GM21526 (cell line): ENCODE data around the gene YPEL3.

Source experiments
- ATAC-seq: cut with Tn5 transposase; IDR thresholded peaks from one replicate; pipeline ENCODE4 v1.9.1; 2021; ENCODE audit warnings: moderate library complexity; ENCODE audit not compliant: unreplicated experiment, low FRiP score

The YPEL3 gene

DNA sequence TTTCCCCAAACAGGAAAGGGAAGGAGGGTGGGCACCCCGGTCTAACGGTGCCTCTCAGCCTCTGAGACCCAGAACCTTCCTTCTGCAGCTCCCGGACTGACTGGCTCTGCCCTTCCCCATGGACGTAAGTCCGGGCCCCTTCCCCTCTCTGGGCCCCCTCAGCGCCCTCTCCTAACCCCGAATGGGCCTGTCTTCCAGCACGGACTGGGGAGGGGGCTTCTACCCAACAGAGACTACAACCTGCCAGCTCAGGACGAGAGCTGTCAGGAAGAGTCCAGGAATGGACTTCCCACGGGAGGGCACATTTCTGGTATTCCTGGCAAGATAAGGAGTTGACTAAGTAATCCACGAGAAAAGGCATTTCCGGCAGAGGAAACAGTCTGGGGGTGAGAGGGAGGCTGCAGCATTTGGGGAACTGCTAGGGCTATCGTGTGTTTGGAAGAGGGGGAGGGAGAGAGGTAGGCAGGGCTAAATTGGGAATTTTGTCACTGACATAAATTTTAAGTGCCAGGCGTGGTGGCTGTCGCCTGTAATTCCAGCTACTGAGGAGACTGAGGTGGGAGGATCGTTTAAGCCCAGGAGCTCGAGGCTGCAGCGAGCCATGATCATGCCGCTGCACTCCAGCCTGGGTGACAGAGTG, 42.5 kb downstream of the YPEL3 start:
- no peak for ATAC-seq

DNA sequence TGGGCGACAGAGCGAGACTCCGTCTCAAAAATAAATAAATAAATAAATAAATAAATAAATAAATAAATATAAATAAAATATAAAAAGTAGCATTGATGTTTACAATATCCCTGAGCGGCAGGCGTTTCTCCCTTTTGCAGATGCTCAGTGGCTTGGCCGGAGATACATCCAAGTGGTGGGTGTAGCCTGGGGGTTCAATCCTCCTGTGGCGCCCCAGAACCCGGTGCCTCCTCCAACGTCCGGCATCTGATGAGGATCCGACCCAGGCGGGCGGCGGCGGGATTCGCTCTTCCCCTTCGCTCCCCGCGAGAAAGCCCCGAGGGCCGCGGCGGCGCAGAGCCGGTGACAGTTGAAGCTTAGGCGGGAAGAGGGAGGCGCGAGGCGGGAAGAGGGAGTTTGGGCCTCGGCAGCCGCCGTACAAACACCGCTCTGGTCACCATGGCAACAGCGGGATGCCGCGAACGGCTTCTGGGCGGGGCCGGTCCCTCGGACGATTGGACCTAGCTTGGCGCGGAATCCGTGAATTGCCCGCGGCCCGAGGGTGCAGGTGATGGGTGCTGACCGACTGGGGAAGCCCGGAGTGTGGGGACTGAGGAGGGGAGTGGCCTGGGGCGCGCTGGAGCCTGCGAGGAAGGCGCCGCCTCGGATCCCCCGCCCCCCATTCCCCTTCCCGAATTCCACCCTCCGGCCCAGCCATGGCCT, 43.2 kb downstream of the YPEL3 start:
- no peak for ATAC-seq

DNA sequence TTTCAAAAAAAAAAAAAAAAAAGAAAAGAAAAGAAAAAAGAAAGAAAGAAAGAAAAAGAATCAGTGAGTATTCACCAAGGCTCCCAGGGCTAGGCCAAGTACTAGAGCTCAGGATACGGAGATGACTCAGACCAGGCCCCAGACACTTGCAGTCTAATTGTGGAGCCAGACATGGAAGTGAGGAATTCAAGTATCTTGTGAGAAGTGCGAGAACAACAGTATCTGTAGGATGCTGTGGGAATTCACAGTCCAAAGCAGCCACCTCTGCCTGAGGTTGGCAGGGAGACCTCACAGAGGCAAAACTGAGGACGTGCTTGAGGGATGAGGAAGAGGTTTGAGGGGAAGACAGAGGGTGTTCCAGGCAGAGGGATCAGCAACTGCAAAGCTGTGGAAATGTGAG, 44.5 kb downstream of the YPEL3 start:
- ATAC-seq = no peak

GRCh38 chr16:30049871-30050270, 46.1 kb downstream of the YPEL3 start:
- no peak for ATAC-seq

DNA sequence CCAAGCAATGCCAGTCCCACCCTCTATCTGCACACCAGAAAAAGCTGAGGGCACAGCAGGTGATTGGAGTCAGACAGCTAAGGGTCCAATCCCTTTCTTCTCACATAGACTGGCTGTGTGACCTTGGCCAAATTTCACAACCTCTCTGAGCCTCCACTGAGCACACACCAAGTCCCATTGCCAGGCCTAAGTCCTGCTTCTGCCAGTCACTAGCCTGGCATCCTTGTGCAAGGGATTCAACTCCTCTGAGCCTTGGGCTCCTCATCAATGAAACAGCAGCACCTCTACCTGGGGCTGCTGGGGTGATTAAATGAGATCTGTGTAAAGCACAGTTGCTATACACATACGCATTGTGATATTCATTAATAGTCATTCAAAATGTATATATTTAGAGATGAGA, 49.4 kb downstream of the YPEL3 start:
- ATAC-seq = no peak

DNA sequence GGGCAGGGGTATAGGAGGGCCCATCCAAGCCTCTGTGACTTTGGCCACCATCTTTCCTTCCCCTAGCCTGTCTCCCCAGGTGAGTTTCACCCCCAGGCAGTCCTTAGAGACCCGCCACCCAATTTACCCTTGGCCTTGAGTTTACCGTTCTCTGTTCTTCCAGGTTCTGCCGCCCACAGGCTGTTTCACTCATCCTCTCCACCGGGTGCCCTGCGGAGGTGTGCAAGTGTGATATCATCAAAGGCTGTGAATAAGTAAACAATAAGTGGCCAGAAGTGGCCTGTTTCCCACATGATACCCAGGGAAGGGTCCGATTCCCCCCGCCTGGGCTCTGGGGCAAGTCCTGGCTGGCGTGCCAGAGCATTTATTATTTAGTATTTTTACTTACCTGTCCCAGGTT, 49.8 kb downstream of the YPEL3 start:
- ATAC-seq = no peak
